ENCODE measurements around the gene STX11.

The STX11 gene

DNA sequence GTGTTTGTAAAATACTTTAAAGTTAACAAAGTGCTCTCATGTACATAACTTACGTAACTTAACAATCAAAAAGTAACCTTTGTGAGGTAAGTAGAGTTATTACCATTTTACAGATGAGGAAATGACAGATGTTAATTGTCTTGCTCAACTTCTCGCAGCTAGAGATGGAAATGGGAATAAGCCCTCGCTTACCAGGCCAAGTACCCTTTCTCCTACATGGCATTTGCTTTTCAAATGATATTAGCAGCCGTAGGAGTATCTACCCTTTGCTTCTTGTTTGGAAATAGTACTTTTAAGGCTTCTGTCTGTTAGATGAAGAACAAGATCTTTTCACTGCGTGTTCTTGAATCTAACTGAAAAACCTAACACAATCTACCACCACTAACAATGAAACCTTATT is 15.5 kb downstream of the STX11 start:
- H3K4me3 ChIP-seq (ENCODE audit: low read length), result no peak overlapping the region
- H3K27ac ChIP-seq (ENCODE audit: low read depth, low read length), result no peak overlapping the region
- no peaks in the 10 kb centered on the region for H3K9me2 ChIP-seq (replicated peaks; ENCODE audit: control insufficient read depth, low read length)
- H4K20me1 ChIP-seq (ENCODE audit: control insufficient read depth, insufficient read depth, low read depth, low read length), result no peaks in the 10 kb centered on the region
- H3F3A ChIP-seq (ENCODE audit: control insufficient read depth, insufficient read depth), result no peaks in the 10 kb centered on the region
- no peaks in the 10 kb centered on the region for H3K9me3 ChIP-seq (ENCODE audit: control insufficient read depth, insufficient read depth, low read length)
- TF ChIP-seq EZH2phosphoT487 (IDR thresholded peaks at IDR 0.05; ENCODE audit: borderline replicate concordance, low read length), result no peak
- TF ChIP-seq, protein P1, sequence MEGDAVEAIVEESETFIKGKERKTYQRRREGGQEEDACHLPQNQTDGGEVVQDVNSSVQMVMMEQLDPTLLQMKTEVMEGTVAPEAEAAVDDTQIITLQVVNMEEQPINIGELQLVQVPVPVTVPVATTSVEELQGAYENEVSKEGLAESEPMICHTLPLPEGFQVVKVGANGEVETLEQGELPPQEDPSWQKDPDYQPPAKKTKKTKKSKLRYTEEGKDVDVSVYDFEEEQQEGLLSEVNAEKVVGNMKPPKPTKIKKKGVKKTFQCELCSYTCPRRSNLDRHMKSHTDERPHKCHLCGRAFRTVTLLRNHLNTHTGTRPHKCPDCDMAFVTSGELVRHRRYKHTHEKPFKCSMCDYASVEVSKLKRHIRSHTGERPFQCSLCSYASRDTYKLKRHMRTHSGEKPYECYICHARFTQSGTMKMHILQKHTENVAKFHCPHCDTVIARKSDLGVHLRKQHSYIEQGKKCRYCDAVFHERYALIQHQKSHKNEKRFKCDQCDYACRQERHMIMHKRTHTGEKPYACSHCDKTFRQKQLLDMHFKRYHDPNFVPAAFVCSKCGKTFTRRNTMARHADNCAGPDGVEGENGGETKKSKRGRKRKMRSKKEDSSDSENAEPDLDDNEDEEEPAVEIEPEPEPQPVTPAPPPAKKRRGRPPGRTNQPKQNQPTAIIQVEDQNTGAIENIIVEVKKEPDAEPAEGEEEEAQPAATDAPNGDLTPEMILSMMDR (IDR thresholded peaks at IDR 0.05; ENCODE audit: low read depth, low read length, poor library complexity, severe bottlenecking), result no peak
- H3K79me2 ChIP-seq (ENCODE audit: control insufficient read depth, low read length), result no peaks in the 10 kb centered on the region
- no peaks in the 10 kb centered on the region for H3K4me1 ChIP-seq (ENCODE audit: control insufficient read depth, low read length)
- H3K4me2 ChIP-seq (ENCODE audit: low read length), result no peak overlapping the region
- no peaks in the 10 kb centered on the region for H3K36me3 ChIP-seq (ENCODE audit: control insufficient read depth, low read length)
- H3K27me3 ChIP-seq (ENCODE audit: control insufficient read depth, low read length), result no peaks in the 10 kb centered on the region

DNA sequence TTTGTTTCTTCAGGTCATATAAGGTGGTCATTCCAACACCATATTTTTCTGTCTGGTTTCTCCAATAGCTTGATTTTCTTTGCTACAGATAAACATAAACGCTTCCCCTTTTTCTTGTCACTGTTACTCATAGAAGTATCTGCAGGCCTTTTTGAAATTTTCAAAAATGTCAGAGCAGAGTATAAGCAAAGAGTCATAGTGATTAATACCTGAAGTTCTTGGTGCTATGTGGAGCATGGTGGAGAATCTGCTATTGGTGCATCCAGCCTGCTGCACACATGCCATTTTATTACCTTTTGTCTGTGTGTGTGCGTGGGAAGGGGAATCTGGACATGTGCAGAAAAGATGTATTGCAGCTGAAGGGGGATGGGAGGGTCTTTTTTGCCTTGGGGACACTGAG is 19.7 kb downstream of the STX11 start:
- no peaks in the 10 kb centered on the region for H3K79me2 ChIP-seq (ENCODE audit: control insufficient read depth, low read length)
- no peak overlapping the region for H3K4me2 ChIP-seq (ENCODE audit: low read length)
- H4K20me1 ChIP-seq (ENCODE audit: control insufficient read depth, insufficient read depth, low read depth, low read length), result no peaks in the 10 kb centered on the region
- H3K36me3 ChIP-seq (ENCODE audit: control insufficient read depth, low read length), result no peaks in the 10 kb centered on the region
- no peak overlapping the region for H3K4me3 ChIP-seq (ENCODE audit: low read length)
- H3K9me2 ChIP-seq (replicated peaks; ENCODE audit: control insufficient read depth, low read length), result no peaks in the 10 kb centered on the region
- H3F3A ChIP-seq (ENCODE audit: control insufficient read depth, insufficient read depth), result no peaks in the 10 kb centered on the region
- H3K9me3 ChIP-seq (ENCODE audit: control insufficient read depth, insufficient read depth, low read length), result no peaks in the 10 kb centered on the region
- no peak for TF ChIP-seq EZH2phosphoT487 (IDR thresholded peaks at IDR 0.05; ENCODE audit: borderline replicate concordance, low read length)
- TF ChIP-seq, protein P1 (IDR thresholded peaks at IDR 0.05; ENCODE audit: low read depth, low read length, poor library complexity, severe bottlenecking), result no peak
- H3K4me1 ChIP-seq (ENCODE audit: control insufficient read depth, low read length), result no peaks in the 10 kb centered on the region
- no peak overlapping the region for H3K27ac ChIP-seq (ENCODE audit: low read depth, low read length)
- no peaks in the 10 kb centered on the region; the same call in 1 of the 2 replicates for H3K27me3 ChIP-seq (ENCODE audit: control insufficient read depth, low read length)

DNA sequence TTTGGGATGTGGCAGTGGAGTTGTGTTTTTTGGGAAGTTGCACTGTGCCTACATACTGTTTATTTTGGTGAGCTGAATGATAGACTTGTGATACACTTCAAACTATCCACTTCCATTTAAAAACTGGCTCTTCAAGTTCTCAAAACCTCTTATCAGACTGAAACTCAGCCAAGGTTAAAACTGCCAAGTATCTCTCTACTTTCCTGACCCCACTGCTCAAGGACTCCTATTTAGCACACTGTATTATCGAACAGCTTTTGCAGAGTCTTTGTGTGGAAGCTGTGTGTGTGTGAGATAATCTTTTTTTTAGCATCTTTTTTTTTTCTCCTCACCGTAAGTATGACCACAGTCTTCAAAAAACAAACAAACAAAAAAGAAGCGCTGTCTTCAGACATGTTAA is 21.1 kb downstream of the STX11 start:
- no peaks in the 10 kb centered on the region for H3K9me2 ChIP-seq (replicated peaks; ENCODE audit: control insufficient read depth, low read length)
- H3K36me3 ChIP-seq (ENCODE audit: control insufficient read depth, low read length), result no peaks in the 10 kb centered on the region
- no peaks in the 10 kb centered on the region for H3F3A ChIP-seq (ENCODE audit: control insufficient read depth, insufficient read depth)
- no peaks in the 10 kb centered on the region for H3K79me2 ChIP-seq (ENCODE audit: control insufficient read depth, low read length)
- no peak overlapping the region for H3K4me3 ChIP-seq (ENCODE audit: low read length)
- H3K4me1 ChIP-seq (ENCODE audit: control insufficient read depth, low read length), result no peaks in the 10 kb centered on the region
- no peak for TF ChIP-seq EZH2phosphoT487 (IDR thresholded peaks at IDR 0.05; ENCODE audit: borderline replicate concordance, low read length)
- TF ChIP-seq, protein P1 (IDR thresholded peaks at IDR 0.05; ENCODE audit: low read depth, low read length, poor library complexity, severe bottlenecking), result no peak
- no peak overlapping the region for H3K4me2 ChIP-seq (ENCODE audit: low read length)
- no peaks in the 10 kb centered on the region for H3K9me3 ChIP-seq (ENCODE audit: control insufficient read depth, insufficient read depth, low read length)
- H4K20me1 ChIP-seq (ENCODE audit: control insufficient read depth, insufficient read depth, low read depth, low read length), result no peaks in the 10 kb centered on the region
- no peak overlapping the region for H3K27ac ChIP-seq (ENCODE audit: low read depth, low read length)
- no peaks in the 10 kb centered on the region; the same call in 1 of the 2 replicates for H3K27me3 ChIP-seq (ENCODE audit: control insufficient read depth, low read length)
